Measurements from ENCODE around the gene RMI1.
"Not testable (repeated sequence)": the region's sequence is repeated elsewhere in the genome, so short reads cannot be mapped to it uniquely, and the experiment has no call there.

Gene RMI1

GRCh38 chr9:84002344-84002743, 21.7 kb downstream of the RMI1 start:
- DNase-seq (ENCODE audit: low read depth in 1 of 2, low spot score in 1 of 2): no peak

GRCh38 chr9:84003246-84003645, 22.6 kb downstream of the RMI1 start:
- DNase-seq (ENCODE audit: low read depth in 1 of 2, low spot score in 1 of 2): no peak

- DNase-seq (ENCODE audit: low read depth in 1 of 2, low spot score in 1 of 2): no peak
Measured at GRCh38 chr9:84007662-84008061, 27.1 kb downstream of the RMI1 start.

GRCh38 chr9:84024041-84024575, 43.5 kb downstream of the RMI1 start:
- DNase-seq (ENCODE audit: low read depth in 1 of 2, low spot score in 1 of 2): no peak

- no peak for DNase-seq (ENCODE audit: low read depth in 1 of 2, low spot score in 1 of 2)
Measured at GRCh38 chr9:84027201-84027600, 46.6 kb downstream of the RMI1 start.

GRCh38 chr9:84031534-84031933, 50.9 kb downstream of the RMI1 start:
- no peak for DNase-seq (ENCODE audit: low read depth in 1 of 2, low spot score in 1 of 2)

- not testable (repeated sequence) for DNase-seq (ENCODE audit: low read depth in 1 of 2, low spot score in 1 of 2)
Measured at GRCh38 chr9:84041857-84042256, 61.3 kb downstream of the RMI1 start.

- no peak for DNase-seq (ENCODE audit: low read depth in 1 of 2, low spot score in 1 of 2)
Measured at GRCh38 chr9:84045481-84046097, 65.0 kb downstream of the RMI1 start.
